Thyroid gland (tissue), 4 donors: ENCODE results near the gene ZNF180. TPM values are rescaled to one million over a fixed set of nuclear protein-coding genes. Genes with fewer than 3 reads are reported as not detected.

Experiments used
- DNase-seq, 2 donors: peaks; one replicate each; pipeline ENCODE4 v3.0.0-alpha.2; 2019
- H3K27ac ChIP-seq, 3 donors: fragments of 200-600 bp; sonication (generic); 1 replicate in 2 of 3; 2 replicates in 1 of 3; pipeline ENCODE4 v1.5.1; 2016 to 2019; ENCODE audit warnings: mild to moderate bottlenecking in 1 of 3, moderate library complexity in 1 of 3
- H3K27me3 ChIP-seq: fragments of 200-600 bp; sonication (generic); one replicate; pipeline ENCODE4 v1.5.1; 2019
- H3K36me3 ChIP-seq, 2 donors: fragments of 200-600 bp; sonication (generic); one replicate each; pipeline ENCODE4 v1.5.1; 2016 to 2019
- H3K4me1 ChIP-seq, 2 donors: fragments of 200-600 bp; sonication (generic); one replicate each; pipeline ENCODE4 v1.5.1; 2017 to 2019
- H3K4me3 ChIP-seq, 3 donors: fragments of 200-600 bp; sonication (generic); replicated peaks in 1 of 3; 1 replicate in 2 of 3; 2 replicates in 1 of 3; pipeline ENCODE4 v1.5.1; 2016; ENCODE audit warnings: mild to moderate bottlenecking in 1 of 3
- H3K9me3 ChIP-seq: fragments of 200-600 bp; sonication (generic); one replicate; pipeline ENCODE4 v1.5.1; 2017
- CTCF ChIP-seq, 6 experiments: fragments of 200-600 bp in 3 of 6; fragments of 450-650 bp in 3 of 6; sonication (generic) in 3 of 6; IDR thresholded peaks; one replicate each; pipeline ENCODE4 v1.5.1; 2016 to 2019; ENCODE audit warnings: antibody characterized with exemption in 6 of 6, mild to moderate bottlenecking in 2 of 6, inconsistent platforms in 1 of 6, moderate library complexity in 1 of 6
- POLR2A ChIP-seq, 2 donors: fragments of 450-650 bp; IDR thresholded peaks; one replicate each; pipeline ENCODE4 v1.6.1; 2017; ENCODE audit warnings: antibody characterized with exemption in 2 of 2, mild to moderate bottlenecking in 2 of 2, moderate library complexity in 1 of 2
- WGBS, 2 donors: methylation state at CpG; one replicate each; pipeline ENCODE4 v1.1.5; 2017; 5-methylcytosine and 5-hydroxymethylcytosine counted together
- intact Hi-C: fragments of 100-400 bp; cut with DNase I; formaldehyde crosslinking; loops from one replicate; pipeline ENCODE4 v1.15.1; 2023
- total RNA-seq, 4 donors: library from RNA; depleted of rRNA; stranded (reverse); fragments of >200 nt; gene quantifications; one replicate each; pipeline ENCODE4 v1.2.3, GENCODE V29; 2016

ZNF180 gene
- total RNA-seq, 4 donors from 2014 or later: 13.4 to 41.7 (median 19.9) TPM

DNA sequence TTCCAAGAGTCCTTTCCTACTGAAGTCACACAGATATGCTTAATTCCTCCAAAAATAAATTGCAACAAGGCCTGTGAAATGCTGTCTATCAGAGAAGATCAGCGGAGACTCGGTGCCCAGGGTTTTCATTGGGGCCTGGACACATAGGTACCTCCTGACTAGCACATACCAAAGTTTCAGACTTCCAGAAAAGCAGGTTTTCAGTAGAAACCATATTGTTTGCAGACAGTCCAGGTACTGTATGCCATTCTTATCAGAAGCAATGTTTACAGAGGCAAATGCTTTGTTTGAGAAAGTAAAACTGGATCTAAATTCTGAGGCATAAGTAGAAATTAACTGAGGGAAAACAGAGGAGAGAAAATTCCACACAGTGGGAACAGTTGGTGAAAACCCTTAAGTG is 64.9 kb downstream of the ZNF180 start:
- 93 to 95% methylated on average over 2 of the region's 2 CpGs for WGBS, 2 donors
- Histone ChIP-seq H3K27ac (no peak overlapping the region), H3K36me3 (peaks cover 14 to 24% of the 10 kb centered on the region in 2 donors), H3K27me3 (no peaks in the 10 kb centered on the region), H3K9me3 (no peaks in the 10 kb centered on the region), H3K4me1 (no peaks in the 10 kb centered on the region), H3K4me3 (no peak overlapping the region)
- intact Hi-C loops: no loop called here
- DNase-seq: no peak
- no peak for TF ChIP-seq CTCF (IDR thresholded peaks at IDR 0.05)
- no peak for TF ChIP-seq POLR2A (IDR thresholded peaks at IDR 0.05)

GRCh38 chr19:44430956-44431355 is 69.4 kb downstream of the ZNF180 start:
- Histone ChIP-seq H3K36me3 (peaks cover 26 to 41% of the 10 kb centered on the region in 2 donors), H3K4me1 (no peaks in the 10 kb centered on the region), H3K4me3 (no peak overlapping the region), H3K27ac (no peak overlapping the region), H3K27me3 (no peaks in the 10 kb centered on the region), H3K9me3 (no peaks in the 10 kb centered on the region)
- intact Hi-C loops: no loop called here
- DNase-seq: no peak
- TF ChIP-seq POLR2A (IDR thresholded peaks at IDR 0.05): no peak
- TF ChIP-seq CTCF (IDR thresholded peaks at IDR 0.05): no peak
- 85 to 95% methylated on average over 1 of the region's 1 CpG for WGBS, 2 donors

Other genes starting within 250 kb of the ZNF180 start
- 1 to 10 TPM in 2 of 4 donors, under 1 TPM in 2; 0.54 to 2.3 (median 0.93) TPM for gene ZNF233, start 240.6 kb downstream of the ZNF180 start, total RNA-seq
- 10 to 100 TPM in 3 of 4 donors, 1 to 10 TPM in 1; 7.3 to 17.7 (median 12.8) TPM for gene ZNF235, start 195.5 kb downstream of the ZNF180 start, total RNA-seq
- 10 to 100 TPM in 2 of 4 donors, 1 to 10 TPM in 2; 7.8 to 22.6 (median 11.2) TPM for gene ZNF112, start 143.8 kb downstream of the ZNF180 start, total RNA-seq
- gene ZNF285, start 98.9 kb downstream of the ZNF180 start, total RNA-seq: 1 to 10 TPM; 3.8 to 6.6 (median 5.1) TPM
- 10 to 100 TPM; 13.3 to 22.9 (median 17.8) TPM for gene ZNF229, start 52.0 kb downstream of the ZNF180 start, total RNA-seq
- gene CEACAM20, start 29.2 kb upstream of the ZNF180 start, total RNA-seq: not detected
- gene IGSF23, start 113.0 kb upstream of the ZNF180 start, total RNA-seq: not detected
- 10 to 100 TPM; 25.4 to 36.5 (median 30.2) TPM for gene PVR, start 143.4 kb upstream of the ZNF180 start, total RNA-seq
- 1 to 10 TPM in 3 of 4 donors, under 1 TPM in 1; 0.78 to 5.5 (median 3.8) TPM for gene CEACAM19, start 171.0 kb upstream of the ZNF180 start, total RNA-seq
- gene CEACAM16, start 198.6 kb upstream of the ZNF180 start, total RNA-seq: under 1 TPM in 1 of 4 donors, not detected in 3; 0.40 TPM
- 10 to 100 TPM; 12.4 to 56.2 (median 16.8) TPM for gene BCL3, start 248.2 kb upstream of the ZNF180 start, total RNA-seq